ENCODE data around the gene NDUFAF8.
A peak's percentile ranks its signal among the peaks of the same experiment; 100 is the strongest.

NDUFAF8 gene

DNA sequence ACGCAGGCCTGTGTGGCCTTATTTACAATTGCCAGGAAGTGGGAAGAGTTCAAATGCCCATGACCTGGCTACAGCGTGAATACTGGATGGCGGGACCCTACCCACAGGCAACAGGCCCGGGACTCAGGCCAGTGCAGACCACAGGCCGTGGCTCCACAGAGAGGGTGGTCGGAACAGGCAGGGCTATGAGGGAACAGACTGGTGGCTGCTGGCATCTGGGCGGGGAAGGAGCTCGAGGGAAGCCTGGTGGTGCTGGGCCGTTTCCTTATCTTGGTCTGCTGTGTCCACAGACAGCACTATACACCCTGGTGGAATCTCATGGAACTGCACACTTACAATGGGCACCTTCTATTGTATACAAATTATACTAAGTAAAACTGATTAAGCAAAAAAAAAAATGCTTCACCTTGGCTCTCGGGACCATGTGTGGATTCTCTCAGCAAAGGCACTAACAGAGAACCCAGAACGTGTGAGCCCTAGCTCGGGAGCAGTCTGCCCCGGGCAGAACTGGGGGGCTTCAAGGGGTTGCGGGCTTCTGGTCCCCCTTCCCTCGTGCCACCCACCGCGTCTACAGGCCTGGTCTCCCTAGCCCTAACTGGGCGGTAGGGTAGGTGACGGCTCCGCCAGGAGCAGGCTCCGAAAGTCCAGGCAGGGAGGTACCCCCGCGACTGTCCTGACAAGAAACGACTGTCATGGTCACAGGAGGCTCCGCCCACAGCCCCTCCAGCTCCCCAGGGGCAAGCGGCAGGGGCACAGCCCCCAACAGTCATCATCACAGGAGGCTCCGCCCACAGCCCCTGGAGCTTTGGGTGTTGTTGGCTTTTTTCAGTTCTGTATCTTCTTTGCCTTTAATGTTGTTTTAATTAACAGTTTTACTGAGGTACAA is 38.2 kb upstream of the NDUFAF8 start:
- peak; percentile 23 for DNase-seq (ENCODE audit: low read depth)

DNA sequence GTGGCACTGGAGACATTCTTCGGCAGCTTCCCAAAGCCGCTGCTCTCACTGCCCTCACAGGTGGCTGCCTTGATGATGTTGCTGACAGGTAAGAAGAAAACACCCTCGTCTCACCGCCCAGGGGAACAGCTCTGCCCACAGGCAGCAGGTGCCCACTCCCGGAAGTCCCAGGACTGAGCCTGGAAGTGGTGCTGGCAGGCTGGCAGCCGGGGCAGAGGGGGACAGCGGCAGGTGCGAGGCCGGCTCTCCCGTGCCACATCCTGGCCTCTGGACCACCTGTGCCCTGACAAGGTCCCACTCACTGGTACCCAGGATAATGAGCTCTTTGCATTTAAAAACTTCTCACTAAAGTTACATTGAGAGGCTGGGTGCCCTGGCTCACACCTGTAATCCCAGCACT is 36.8 kb upstream of the NDUFAF8 start:
- DNase-seq (ENCODE audit: low read depth) = no peak

GRCh38 chr17:81203136-81203535 is 36.0 kb upstream of the NDUFAF8 start:
- DNase-seq (ENCODE audit: low read depth) = no peak

DNA sequence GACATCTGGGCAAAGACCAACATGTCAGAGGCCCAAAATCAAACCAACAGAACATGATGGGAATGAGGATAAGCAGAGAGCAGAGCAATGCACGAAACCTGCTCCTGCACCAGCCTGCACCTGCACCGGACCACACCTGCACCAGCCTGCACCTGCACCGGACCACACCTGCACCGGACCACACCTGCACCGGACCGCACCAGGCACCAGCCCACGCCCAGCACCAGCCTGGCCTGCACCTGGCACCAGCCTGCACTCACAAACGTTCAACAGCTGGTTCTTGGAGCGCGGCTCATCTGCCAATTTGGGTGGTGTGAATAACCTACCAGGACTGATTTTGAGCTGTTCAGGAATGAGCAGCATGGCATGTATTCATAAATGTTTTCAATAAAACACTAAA is 34.5 kb upstream of the NDUFAF8 start:
- no peak for DNase-seq (ENCODE audit: low read depth)

- no peak for DNase-seq (ENCODE audit: low read depth)
Measured at GRCh38 chr17:81206166-81206565, 33.0 kb upstream of the NDUFAF8 start.

DNA sequence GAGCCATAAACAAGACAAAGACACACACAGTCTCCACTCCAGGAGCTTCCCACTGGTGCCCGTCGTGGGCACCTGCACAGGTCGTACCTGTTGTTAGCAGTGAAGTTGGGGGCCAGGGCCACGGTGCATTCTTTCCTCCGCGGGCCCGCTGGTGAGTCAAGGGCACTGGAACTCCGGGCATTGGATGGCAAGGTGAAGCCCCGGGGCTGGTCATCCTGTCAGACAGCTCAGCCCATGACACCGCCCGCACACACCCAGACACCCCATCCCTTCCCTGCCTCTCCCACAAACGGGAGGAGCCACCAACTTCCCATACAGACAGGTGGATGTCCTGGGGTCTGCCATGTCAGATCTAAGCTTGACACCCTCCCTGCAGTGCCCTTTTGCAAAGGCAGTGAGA is 32.5 kb upstream of the NDUFAF8 start:
- no peak for DNase-seq (ENCODE audit: low read depth)

- DNase-seq (ENCODE audit: low read depth) = no peak
Measured at GRCh38 chr17:81207610-81208581, 31.2 kb upstream of the NDUFAF8 start.

DNA sequence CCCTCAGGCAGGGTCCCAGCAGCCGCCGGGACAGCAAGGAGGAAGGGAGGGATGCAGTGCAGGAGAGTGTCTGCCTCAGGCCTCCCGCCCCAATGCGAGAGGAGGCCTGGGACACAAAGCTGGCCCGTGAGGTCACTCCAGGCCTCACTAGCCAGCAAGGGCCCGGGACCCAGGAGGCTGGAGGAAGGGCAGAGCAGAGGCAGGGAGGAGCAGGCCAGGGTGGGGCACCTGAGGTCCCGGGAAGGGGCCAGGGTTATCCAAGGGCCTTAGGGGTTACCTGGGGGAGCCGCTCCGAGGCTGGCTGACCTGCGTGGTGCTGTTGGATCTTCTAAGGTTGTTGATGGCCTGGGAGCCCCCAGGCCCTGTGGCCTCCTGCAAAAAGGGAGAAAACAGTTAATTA is 30.5 kb upstream of the NDUFAF8 start:
- no peak for DNase-seq (ENCODE audit: low read depth)

GRCh38 chr17:81209141-81209540 is 30.0 kb upstream of the NDUFAF8 start:
- DNase-seq (ENCODE audit: low read depth) = no peak

- no peak for DNase-seq (ENCODE audit: low read depth)
Measured at GRCh38 chr17:81210466-81210865, 28.7 kb upstream of the NDUFAF8 start.

- DNase-seq (ENCODE audit: low read depth) = no peak
Measured at GRCh38 chr17:81210868-81211267, 28.2 kb upstream of the NDUFAF8 start.

DNA sequence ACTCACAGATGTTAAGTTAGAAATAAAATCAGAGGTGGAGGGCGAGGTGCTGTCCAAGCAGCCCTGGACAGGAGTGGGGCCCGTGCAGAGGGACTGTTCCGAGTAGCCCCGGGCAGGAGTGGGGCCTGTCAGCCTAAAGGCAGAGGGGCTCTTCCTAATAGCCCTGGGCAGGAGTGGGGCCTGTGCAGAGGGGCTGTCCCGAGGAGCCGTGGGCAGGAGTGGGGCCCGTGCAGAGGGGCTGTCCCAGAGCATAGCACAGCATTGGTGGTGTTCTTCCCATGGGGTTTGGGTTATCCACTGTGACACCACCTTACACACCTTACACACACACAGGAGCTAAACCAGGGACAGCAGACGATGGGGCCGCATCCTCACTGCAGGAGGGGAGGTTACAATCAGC is 26.8 kb upstream of the NDUFAF8 start:
- no peak for DNase-seq (ENCODE audit: low read depth)

DNA sequence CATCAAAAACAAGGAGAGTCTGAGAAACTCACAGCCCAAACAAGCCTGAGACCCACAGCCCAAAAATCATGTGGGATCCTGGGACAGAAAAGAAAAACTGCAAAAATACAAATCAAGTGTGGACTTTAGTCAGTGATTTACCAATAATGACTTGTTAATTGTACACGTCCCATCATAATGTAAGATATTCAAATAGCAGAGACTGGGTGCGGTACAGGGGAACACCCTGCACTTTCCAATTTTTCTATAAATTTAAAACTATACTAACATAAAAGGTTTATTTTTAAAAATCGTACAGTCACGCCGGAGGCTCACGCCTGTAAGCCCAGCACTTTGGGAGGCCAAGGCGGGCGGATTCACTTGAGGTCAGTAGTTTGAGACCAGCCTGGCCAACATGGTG is 25.1 kb upstream of the NDUFAF8 start:
- DNase-seq (ENCODE audit: low read depth) = no peak

- no peak for DNase-seq (ENCODE audit: low read depth)
Measured at GRCh38 chr17:81217491-81217890, 21.6 kb upstream of the NDUFAF8 start.

DNA sequence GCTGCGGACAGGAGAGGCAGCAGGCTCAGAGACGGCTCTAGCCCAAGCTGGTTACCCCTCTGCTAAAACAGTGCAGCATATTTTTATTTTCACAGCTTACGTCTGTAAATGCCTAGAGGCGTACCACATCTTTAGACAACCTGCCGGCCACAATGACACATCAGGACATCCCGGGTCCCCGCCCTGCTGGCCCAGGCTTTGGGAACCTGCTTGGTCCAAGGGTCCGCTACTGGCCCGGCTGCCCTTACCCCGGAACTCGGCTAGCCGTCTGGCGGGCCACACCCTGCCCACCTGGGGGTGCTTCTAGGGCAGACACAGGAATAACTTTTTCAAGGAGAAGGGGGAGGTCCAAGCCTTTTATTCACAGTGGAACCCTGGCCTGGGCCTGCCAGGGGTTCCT is 20.7 kb upstream of the NDUFAF8 start:
- DNase-seq (ENCODE audit: low read depth) = no peak

- DNase-seq (ENCODE audit: low read depth) = no peak
Measured at GRCh38 chr17:81218991-81219390, 20.1 kb upstream of the NDUFAF8 start.

GRCh38 chr17:81219476-81220180 is 19.5 kb upstream of the NDUFAF8 start:
- DNase-seq (ENCODE audit: low read depth) = no peak

- DNase-seq (ENCODE audit: low read depth) = no peak
Measured at GRCh38 chr17:81221371-81221841, 17.7 kb upstream of the NDUFAF8 start.

DNA sequence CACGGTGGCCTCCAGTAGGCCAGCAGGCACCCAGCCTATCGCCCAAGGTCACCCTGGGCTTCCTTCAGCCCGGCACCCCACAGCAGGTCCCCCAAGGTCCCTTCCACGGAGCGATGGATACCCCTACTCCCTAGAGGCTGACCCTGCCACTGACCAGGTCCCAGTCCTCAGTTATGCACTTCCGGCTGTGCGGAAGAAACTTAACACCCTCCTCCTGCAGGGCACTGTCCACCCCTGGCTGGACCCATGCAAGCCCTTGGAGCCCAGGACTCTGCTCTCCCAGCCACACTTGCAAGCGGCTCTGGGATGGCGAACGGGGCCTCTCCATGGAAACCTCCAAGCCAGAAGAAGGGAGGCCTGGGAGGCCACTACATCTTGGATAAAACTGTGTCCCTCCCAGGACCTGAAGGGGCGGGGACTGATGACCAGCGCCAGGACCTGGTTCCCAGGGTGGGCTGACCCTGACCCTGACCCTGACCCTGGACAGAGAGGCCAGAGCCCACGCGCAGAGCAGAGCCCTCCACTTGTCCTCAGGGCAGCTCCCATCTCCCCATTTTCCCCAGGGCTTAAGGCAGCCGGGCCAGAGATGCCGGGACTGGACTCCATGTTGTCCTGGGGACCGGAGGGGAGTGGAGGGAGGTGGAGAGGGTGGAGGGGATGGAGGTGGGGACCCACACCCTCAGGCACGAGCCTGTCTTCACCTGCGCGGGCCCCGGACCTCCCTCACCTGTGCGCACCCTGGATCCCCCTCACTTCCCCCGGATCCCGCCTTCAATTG is 17.1 kb upstream of the NDUFAF8 start:
- no peak for DNase-seq (ENCODE audit: low read depth)

- no peak for DNase-seq (ENCODE audit: low read depth)
Measured at GRCh38 chr17:81222620-81222905, 16.6 kb upstream of the NDUFAF8 start.

GRCh38 chr17:81222906-81223761 is 16.0 kb upstream of the NDUFAF8 start, which contains the start of gene CEP131:
Gene CEP131, minus strand, starts transcription at chr17:81222965. Its CDS starts 2,909 bp downstream, at chr17:81220056.
- DNase-seq (ENCODE audit: low read depth) = peak; percentile 79

All from GM04503 (cell line).